ENCODE data around the gene PTPRF.

PTPRF gene

DNA sequence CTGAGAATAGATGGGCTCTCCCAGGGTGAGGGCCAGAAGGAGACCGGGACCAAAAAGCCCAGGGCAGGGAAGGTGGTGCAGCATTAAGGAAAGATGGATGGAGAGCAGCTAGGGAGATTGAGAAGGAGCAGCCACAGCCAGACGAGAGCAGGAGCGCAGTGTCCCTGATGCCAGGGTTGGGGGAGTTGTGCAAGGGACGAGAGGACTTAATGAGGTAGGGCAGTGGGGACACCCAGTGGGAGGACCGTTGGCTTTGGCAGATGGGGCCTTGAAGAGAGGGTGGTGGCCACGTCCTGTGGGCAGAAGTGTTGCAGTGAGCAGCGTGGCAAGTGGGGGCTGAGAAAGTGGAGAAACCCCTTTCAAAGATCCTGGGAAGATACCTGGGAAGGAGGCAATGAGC lies 81.3 kb downstream of the PTPRF start:
- no peak for DNase-seq

DNA sequence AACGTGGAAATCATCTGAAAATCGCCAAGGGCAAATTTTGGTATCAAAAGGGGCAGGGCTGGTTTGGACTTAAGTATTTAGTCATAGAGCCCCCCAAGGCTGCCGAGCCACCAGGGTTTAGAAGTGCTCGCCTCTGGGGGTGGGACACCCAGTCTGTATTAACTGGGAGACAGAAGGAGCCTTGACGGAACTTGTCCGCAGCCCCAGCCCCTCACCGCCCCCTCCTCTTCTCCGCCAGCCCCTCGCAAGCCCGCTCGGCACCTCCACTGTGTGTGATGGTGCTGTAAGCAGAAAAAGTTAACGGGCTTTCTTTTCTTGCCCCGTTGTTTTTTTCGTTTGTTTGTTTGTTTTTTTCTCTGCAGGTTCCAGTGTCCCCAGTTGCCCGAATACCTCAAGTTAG lies 81.7 kb downstream of the PTPRF start:
- no peak for DNase-seq

- no peak for DNase-seq
These were observed 82.6 kb downstream of the PTPRF start for GRCh38 chr1:43613075-43613942.

DNA sequence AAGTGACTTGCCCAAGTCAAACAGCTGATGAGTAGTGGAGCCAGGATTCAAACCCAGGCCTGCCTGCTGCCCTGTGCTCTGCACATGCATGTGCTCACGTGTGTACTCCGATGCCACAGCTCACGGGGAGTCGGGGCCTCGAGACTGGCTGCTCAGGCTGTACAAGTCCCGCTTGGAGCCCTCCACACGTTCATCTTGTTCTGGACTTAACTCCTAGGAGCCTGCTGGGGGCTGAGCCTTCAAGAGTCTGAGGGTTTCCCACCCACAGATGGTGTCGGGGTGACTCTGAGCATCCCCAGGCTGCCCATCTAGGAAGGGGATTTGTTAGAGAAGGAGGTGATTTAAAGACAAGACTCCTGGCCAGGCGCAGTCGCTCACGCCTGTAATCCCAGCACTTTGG lies 83.5 kb downstream of the PTPRF start:
- DNase-seq: no peak

GRCh38 chr1:43614891-43615290 lies 84.2 kb downstream of the PTPRF start:
- no peak for DNase-seq

GRCh38 chr1:43616383-43616782 lies 85.7 kb downstream of the PTPRF start:
- no peak for DNase-seq

DNA sequence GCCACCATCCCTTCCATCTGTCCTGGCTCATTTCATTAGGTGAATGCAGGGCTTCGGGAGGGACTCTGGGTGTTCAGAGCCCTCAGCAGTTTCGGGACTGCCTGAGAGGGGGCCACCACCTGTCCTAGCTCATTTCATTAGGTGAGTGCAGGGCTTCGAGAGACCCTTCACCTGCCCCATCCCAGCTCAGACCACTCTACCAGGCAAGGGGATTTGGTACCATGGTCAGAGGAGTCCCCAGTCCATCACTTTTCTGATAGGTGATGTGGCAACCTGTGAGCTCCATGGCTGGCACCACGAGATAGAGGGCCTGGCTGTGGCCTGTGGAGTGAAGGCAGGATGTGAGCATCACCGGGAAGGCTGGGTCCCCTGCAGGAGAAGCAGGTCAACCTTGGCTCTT lies 86.3 kb downstream of the PTPRF start:
- DNase-seq: no peak

DNA sequence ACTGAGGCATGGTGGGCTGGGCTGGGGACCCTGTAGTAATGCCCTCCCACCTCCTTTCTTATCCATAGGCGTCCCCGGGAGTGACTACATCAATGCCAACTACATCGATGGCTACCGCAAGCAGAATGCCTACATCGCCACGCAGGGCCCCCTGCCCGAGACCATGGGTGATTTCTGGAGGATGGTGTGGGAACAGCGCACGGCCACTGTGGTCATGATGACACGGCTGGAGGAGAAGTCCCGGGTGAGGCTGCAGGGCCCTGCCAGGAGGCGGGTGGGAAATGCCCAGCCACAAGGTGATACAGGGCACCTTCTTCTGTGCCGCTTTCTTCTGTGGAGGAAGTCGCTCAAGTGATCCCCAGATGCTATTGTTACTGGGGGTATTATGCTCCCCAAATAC lies 87.0 kb downstream of the PTPRF start:
- no peak for DNase-seq

DNA sequence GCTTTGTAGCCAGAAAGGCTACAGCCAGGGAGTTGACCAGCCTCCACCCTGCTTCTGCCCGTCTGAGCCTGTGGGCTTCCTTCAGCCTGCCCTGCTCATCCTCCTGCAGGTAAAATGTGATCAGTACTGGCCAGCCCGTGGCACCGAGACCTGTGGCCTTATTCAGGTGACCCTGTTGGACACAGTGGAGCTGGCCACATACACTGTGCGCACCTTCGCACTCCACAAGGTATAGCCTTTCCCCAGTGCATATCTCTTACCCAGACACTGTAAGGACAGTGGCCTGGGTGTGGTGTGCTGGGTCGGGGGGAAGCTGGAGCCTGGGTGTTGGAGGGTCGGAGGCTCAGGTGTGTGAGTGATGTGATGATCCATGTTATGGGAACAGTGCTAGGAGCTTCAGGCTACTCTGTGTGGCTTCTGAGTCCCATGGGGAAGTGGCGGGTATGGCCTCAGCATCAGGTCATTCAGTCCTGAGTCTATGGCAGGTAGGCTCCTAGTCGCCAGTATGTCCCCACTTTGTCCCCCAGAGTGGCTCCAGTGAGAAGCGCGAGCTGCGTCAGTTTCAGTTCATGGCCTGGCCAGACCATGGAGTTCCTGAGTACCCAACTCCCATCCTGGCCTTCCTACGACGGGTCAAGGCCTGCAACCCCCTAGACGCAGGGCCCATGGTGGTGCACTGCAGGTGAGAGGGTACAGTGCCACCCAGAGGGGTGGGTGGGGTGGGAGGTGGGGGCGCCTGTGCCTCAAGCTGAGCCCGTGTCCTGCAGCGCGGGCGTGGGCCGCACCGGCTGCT lies 88.0 kb downstream of the PTPRF start:
- DNase-seq: no peak

- DNase-seq: no peak
These were observed 88.7 kb downstream of the PTPRF start for GRCh38 chr1:43619314-43619790.

DNA sequence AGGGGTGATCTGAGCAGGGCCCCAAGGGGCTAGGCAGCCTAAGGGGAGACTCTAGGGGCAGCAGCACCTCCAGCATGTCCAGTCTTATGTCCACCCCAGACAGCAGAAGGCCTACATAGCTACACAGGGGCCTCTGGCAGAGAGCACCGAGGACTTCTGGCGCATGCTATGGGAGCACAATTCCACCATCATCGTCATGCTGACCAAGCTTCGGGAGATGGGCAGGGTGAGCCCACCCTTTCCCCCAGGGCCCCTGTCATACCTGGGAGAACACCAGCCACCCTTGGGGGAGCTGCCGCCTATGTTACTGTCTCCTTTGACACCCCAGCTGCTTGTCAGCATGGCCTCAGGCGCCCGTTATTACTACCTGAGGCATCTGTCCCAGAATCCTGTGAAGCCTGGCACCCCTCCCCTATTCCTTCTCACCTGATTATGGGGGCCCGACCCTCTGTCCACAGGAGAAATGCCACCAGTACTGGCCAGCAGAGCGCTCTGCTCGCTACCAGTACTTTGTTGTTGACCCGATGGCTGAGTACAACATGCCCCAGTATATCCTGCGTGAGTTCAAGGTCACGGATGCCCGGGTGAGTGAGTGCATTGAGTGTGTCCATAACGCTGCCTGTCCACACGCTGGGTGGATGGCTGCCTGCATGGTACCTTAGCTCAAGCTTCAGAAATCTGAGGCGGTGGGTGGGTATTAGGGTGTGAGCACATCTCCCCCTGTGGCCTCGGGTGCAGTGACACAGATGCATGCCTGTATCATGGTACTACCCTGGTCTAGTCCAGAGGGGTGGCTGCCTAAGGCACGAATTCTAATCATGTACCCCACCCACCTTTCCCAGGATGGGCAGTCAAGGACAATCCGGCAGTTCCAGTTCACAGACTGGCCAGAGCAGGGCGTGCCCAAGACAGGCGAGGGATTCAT lies 89.6 kb downstream of the PTPRF start:
- no peak for DNase-seq

- DNase-seq: no peak
These were observed 90.3 kb downstream of the PTPRF start for GRCh38 chr1:43620956-43621355.

DNA sequence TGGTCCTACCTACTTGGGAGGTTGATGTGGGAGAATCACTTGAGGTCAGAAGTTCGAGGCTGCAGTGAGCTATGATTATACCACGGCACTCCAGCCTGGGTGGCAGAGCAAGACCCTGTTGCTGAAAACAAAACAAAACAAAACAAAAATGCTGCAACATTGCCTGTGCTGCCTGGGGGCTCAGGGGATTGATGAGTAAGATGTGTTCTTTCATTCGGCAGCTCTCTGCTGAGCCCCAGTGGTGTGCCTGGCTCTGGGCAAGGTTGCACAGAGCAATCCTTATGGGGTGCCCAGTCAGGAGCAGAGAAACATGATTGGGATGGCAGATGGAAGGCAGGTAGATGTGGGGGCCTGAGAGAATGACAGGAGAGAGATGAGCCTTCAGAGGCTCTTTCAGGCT lies 90.7 kb downstream of the PTPRF start:
- no peak for DNase-seq

- DNase-seq: no peak
These were observed 91.2 kb downstream of the PTPRF start for GRCh38 chr1:43621861-43622260.

DNA sequence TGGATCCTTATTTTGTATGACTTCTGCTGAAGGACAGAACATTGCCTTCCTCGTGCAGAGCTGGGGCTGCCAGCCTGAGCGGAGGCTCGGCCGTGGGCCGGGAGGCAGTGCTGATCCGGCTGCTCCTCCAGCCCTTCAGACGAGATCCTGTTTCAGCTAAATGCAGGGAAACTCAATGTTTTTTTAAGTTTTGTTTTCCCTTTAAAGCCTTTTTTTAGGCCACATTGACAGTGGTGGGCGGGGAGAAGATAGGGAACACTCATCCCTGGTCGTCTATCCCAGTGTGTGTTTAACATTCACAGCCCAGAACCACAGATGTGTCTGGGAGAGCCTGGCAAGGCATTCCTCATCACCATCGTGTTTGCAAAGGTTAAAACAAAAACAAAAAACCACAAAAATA lies 91.8 kb downstream of the PTPRF start:
- DNase-seq: no peak

DNA sequence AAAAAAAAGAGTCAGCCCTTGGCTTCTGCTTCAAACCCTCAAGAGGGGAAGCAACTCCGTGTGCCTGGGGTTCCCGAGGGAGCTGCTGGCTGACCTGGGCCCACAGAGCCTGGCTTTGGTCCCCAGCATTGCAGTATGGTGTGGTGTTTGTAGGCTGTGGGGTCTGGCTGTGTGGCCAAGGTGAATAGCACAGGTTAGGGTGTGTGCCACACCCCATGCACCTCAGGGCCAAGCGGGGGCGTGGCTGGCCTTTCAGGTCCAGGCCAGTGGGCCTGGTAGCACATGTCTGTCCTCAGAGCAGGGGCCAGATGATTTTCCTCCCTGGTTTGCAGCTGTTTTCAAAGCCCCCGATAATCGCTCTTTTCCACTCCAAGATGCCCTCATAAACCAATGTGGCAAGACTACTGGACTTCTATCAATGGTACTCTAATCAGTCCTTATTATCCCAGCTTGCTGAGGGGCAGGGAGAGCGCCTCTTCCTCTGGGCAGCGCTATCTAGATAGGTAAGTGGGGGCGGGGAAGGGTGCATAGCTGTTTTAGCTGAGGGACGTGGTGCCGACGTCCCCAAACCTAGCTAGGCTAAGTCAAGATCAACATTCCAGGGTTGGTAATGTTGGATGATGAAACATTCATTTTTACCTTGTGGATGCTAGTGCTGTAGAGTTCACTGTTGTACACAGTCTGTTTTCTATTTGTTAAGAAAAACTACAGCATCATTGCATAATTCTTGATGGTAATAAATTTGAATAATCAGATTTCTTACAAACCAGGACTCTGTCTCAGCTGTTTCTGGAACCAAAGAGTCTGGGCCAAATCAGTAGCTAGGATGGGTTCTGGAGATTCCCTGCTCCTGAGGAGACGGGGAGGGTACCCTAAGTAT lies 92.5 kb downstream of the PTPRF start:
- no peak for DNase-seq

DNA sequence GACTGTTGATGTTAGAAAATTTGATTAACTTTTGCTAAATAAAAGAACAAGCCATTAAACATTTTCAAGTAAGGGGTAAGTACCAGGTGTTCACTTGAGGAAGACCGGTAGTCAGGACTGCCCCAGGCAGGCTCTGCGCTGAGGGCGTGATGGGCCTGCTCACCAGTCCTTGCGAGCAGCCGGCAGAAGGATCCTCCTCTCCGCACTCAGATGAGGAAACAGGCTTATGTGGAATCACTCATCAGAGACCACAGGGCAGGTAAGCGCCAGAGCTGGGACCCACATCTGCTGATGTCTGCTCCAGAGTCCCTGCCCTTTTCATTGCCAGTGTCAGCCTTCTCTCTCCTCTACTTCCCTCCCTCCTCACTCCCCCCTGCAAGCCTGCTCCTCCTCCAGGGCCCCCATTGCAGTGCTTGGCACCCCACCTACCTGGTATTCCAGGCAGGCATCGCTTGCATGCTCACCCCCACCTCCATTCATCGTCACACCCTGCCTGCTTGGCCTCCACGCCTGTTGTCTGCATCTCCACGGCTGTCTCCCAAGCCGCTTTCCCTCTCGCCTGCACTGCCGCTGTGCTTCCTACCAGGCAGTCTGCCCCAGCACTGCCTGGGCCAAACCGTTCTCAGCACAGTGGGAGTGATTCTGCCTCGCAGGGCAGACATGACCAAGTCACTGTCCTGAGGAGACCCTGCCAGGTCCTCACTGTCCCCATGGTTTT lies 94.5 kb downstream of the PTPRF start:
- DNase-seq: no peak

DNA sequence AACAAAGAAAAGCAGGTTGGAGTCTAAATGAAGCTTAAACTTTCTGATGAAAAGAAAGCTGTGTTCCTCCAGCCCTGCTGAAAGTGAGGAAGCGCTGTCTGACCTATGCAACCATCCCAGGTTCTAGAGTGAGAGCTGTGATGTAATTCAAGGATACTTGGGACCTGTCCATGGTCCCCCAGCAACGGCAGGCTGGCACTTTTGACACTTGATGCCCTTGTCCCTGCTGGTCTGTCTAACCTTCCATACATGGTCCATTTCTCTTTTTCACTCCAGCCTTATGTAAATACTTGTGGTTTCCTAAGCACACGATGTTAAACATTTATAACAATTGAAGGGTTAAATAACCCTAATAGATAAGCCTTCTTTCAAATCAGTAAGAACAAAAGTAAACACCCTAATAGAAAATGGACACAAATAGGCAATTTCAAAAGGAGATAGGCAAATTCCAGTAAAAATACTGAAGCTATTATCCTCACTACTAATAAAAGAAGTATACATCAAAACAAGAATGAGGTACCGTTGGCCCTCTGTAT lies 101.5 kb downstream of the PTPRF start:
- no peak for DNase-seq

- no peak for DNase-seq
These were observed 104.0 kb downstream of the PTPRF start for GRCh38 chr1:43634721-43635120.

GRCh38 chr1:43636006-43636641 lies 105.4 kb downstream of the PTPRF start:
- DNase-seq: no peak

Data from NCI-H446 (cell line).